ENCODE results near the gene CNTN4. TPM values are rescaled to one million over a fixed set of nuclear protein-coding genes. Genes with fewer than 3 reads are reported as not detected.

CNTN4 gene
- polyA plus RNA-seq, 1 donor (not counting 4 experiments of a cell fraction or from before 2014, with no cell fraction given): not detected

GRCh38 chr3:2485027-2485375 is 386.3 kb downstream of the CNTN4 start:
- no peaks in the 10 kb centered on the region for H3K79me2 ChIP-seq (ENCODE audit: control insufficient read depth, insufficient read depth, low read length)
- no peaks in the 10 kb centered on the region for H3K9me1 ChIP-seq (ENCODE audit: control insufficient read depth, extremely low read depth, insufficient read depth, low read length)
- H3K36me3 ChIP-seq (ENCODE audit: control insufficient read depth in 2 of 2, extremely low read depth in 1 of 2, insufficient read depth in 2 of 2, low read length in 2 of 2): no peaks in the 10 kb centered on the region
- no peaks in the 10 kb centered on the region for H3K27me3 ChIP-seq (ENCODE audit: control insufficient read depth, extremely low read depth, insufficient read depth, low read length)
- no peak for FAIRE-seq
- TF ChIP-seq EZH2 (IDR thresholded peaks at IDR 0.05; ENCODE audit: low read length) (no peak), CTCF (optimal IDR thresholded peaks at IDR 0.05 in 1 of 3, IDR thresholded peaks at IDR 0.05 in 1 of 3, conservative IDR thresholded peaks at IDR 0.05 in 1 of 3; ENCODE audit: extremely low read depth in 1 of 3, insufficient read depth in 2 of 3, low read length in 3 of 3) (no peak)
- no peak overlapping the region for H3K4me2 ChIP-seq (ENCODE audit: control insufficient read depth, extremely low read depth, insufficient read depth, low read depth, low read length)
- no peak for DNase-seq (ENCODE audit: low read depth, low spot score)
- dilution Hi-C loops (cut with MboI; ENCODE audit: extremely low pct_ligation_motif_present, low sequenced_read_pairs): no loop called here
- H3K27ac ChIP-seq (ENCODE audit: control insufficient read depth, insufficient read depth, low read length): no peak overlapping the region
- H3K9me3 ChIP-seq (ENCODE audit: control insufficient read depth, low read depth, low read length): no peaks in the 10 kb centered on the region
- H3K9ac ChIP-seq (ENCODE audit: control insufficient read depth, extremely low read depth, insufficient read depth, low read length): no peak overlapping the region
- no peaks in the 10 kb centered on the region for H3K4me1 ChIP-seq (ENCODE audit: control insufficient read depth, extremely low read depth, insufficient read depth, low read length)
- no peak overlapping the region for H2AFZ ChIP-seq (ENCODE audit: control insufficient read depth, low read length)
- H3K4me3 ChIP-seq (ENCODE audit: control insufficient read depth in 2 of 3, extremely low read depth in 1 of 3, insufficient read depth in 2 of 3, low read depth in 1 of 3, low read length in 3 of 3): no peak overlapping the region
- H4K20me1 ChIP-seq (ENCODE audit: control insufficient read depth, extremely low read depth, insufficient read depth, low read length): no peaks in the 10 kb centered on the region

- no peak for FAIRE-seq
- no peaks in the 10 kb centered on the region for H3K9me1 ChIP-seq (ENCODE audit: control insufficient read depth, extremely low read depth, insufficient read depth, low read length)
- H3K4me3 ChIP-seq (ENCODE audit: control insufficient read depth in 2 of 3, extremely low read depth in 1 of 3, insufficient read depth in 2 of 3, low read depth in 1 of 3, low read length in 3 of 3): no peak overlapping the region
- no peaks in the 10 kb centered on the region for H3K36me3 ChIP-seq (ENCODE audit: control insufficient read depth in 2 of 2, extremely low read depth in 1 of 2, insufficient read depth in 2 of 2, low read length in 2 of 2)
- no peaks in the 10 kb centered on the region for H3K27me3 ChIP-seq (ENCODE audit: control insufficient read depth, extremely low read depth, insufficient read depth, low read length)
- no peak overlapping the region for H3K27ac ChIP-seq (ENCODE audit: control insufficient read depth, insufficient read depth, low read length)
- no peaks in the 10 kb centered on the region for H3K9me3 ChIP-seq (ENCODE audit: control insufficient read depth, low read depth, low read length)
- TF ChIP-seq EZH2 (IDR thresholded peaks at IDR 0.05; ENCODE audit: low read length): no peak
- H2AFZ ChIP-seq (ENCODE audit: control insufficient read depth, low read length): no peak overlapping the region
- H3K9ac ChIP-seq (ENCODE audit: control insufficient read depth, extremely low read depth, insufficient read depth, low read length): no peak overlapping the region
- no peak overlapping the region for H3K4me2 ChIP-seq (ENCODE audit: control insufficient read depth, extremely low read depth, insufficient read depth, low read depth, low read length)
- dilution Hi-C loops (cut with MboI; ENCODE audit: extremely low pct_ligation_motif_present, low sequenced_read_pairs): no loop called here
- no peaks in the 10 kb centered on the region for H4K20me1 ChIP-seq (ENCODE audit: control insufficient read depth, extremely low read depth, insufficient read depth, low read length)
- DNase-seq (ENCODE audit: low read depth, low spot score): no peak
- no peaks in the 10 kb centered on the region for H3K4me1 ChIP-seq (ENCODE audit: control insufficient read depth, extremely low read depth, insufficient read depth, low read length)
- H3K79me2 ChIP-seq (ENCODE audit: control insufficient read depth, insufficient read depth, low read length): no peaks in the 10 kb centered on the region
Observed at GRCh38 chr3:2495746-2496145, 397.1 kb downstream of the CNTN4 start.

DNA sequence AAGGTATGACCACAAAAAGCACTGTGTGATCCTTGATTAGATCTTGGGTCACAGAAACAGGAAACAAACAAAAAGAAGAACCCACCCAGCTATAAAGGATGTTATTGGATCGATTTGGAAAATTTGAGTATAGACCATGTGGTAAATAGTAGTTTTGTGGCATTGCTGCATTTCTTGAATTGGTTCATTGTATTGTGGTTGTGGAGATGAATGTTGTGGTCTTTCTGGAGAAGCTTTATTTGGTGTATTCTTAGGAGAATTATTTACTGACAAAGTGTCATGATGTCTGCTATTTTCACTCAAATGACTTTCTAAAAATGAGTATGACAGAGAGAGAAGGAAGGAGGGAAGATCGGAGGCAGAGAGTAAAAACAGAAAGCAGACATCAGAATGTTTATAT is 406.2 kb downstream of the CNTN4 start:
- H4K20me1 ChIP-seq (ENCODE audit: control insufficient read depth, extremely low read depth, insufficient read depth, low read length): no peaks in the 10 kb centered on the region
- H3K27me3 ChIP-seq (ENCODE audit: control insufficient read depth, extremely low read depth, insufficient read depth, low read length): no peaks in the 10 kb centered on the region
- H3K9ac ChIP-seq (ENCODE audit: control insufficient read depth, extremely low read depth, insufficient read depth, low read length): no peak overlapping the region
- dilution Hi-C loops (cut with MboI; ENCODE audit: extremely low pct_ligation_motif_present, low sequenced_read_pairs): no loop called here
- FAIRE-seq (no peak), DNase-seq (ENCODE audit: low read depth, low spot score) (no peak)
- no peak overlapping the region for H2AFZ ChIP-seq (ENCODE audit: control insufficient read depth, low read length)
- no peaks in the 10 kb centered on the region for H3K4me1 ChIP-seq (ENCODE audit: control insufficient read depth, extremely low read depth, insufficient read depth, low read length)
- H3K9me1 ChIP-seq (ENCODE audit: control insufficient read depth, extremely low read depth, insufficient read depth, low read length): no peaks in the 10 kb centered on the region
- no peak overlapping the region for H3K4me3 ChIP-seq (ENCODE audit: control insufficient read depth in 2 of 3, extremely low read depth in 1 of 3, insufficient read depth in 2 of 3, low read depth in 1 of 3, low read length in 3 of 3)
- no peaks in the 10 kb centered on the region for H3K9me3 ChIP-seq (ENCODE audit: control insufficient read depth, low read depth, low read length)
- H3K79me2 ChIP-seq (ENCODE audit: control insufficient read depth, insufficient read depth, low read length): no peaks in the 10 kb centered on the region
- H3K4me2 ChIP-seq (ENCODE audit: control insufficient read depth, extremely low read depth, insufficient read depth, low read depth, low read length): no peak overlapping the region
- H3K27ac ChIP-seq (ENCODE audit: control insufficient read depth, insufficient read depth, low read length): no peak overlapping the region
- TF ChIP-seq EZH2 (IDR thresholded peaks at IDR 0.05; ENCODE audit: low read length) (no peak), CTCF (optimal IDR thresholded peaks at IDR 0.05 in 1 of 3, IDR thresholded peaks at IDR 0.05 in 1 of 3, conservative IDR thresholded peaks at IDR 0.05 in 1 of 3; ENCODE audit: extremely low read depth in 1 of 3, insufficient read depth in 2 of 3, low read length in 3 of 3) (no peak)
- H3K36me3 ChIP-seq (ENCODE audit: control insufficient read depth in 2 of 2, extremely low read depth in 1 of 2, insufficient read depth in 2 of 2, low read length in 2 of 2): no peaks in the 10 kb centered on the region

Data from keratinocyte (primary cell).